ENCODE results near the gene MACROD2. TPM values are rescaled to one million over a fixed set of nuclear protein-coding genes. Genes with fewer than 3 reads are reported as not detected.
"Not testable (repeated sequence)": the region's sequence is repeated elsewhere in the genome, so short reads cannot be mapped to it uniquely, and the experiment has no call there.

MACROD2 gene
- polyA plus RNA-seq, 1 donor (not counting 4 experiments of a cell fraction or from before 2014, with no cell fraction given) = 0.71 TPM

DNA sequence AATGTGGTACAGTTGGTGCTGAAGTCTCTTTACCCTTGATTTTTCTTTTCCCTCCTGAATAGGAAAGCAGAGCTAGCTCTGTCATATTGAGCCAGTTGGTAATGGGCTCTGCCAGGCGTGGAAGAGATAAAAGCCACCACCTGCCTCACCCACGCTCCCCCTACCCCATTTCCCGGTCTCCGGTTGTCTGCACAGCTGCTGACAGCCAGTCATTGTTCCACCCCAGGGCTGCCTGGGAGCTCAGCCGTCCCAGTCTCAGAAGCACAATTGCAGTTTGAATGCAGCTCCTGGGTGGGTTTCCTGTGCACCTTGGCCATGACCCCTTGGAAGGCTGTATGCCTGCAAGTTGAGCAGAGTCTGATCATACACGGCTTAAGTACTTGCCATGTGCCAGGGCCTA lies 1017.2 kb downstream of the MACROD2 start:
- FAIRE-seq = no peak
- dilution Hi-C loops (cut with MboI; ENCODE audit: extremely low pct_ligation_motif_present, low sequenced_read_pairs) = no loop called here
- TF ChIP-seq, protein P1, sequence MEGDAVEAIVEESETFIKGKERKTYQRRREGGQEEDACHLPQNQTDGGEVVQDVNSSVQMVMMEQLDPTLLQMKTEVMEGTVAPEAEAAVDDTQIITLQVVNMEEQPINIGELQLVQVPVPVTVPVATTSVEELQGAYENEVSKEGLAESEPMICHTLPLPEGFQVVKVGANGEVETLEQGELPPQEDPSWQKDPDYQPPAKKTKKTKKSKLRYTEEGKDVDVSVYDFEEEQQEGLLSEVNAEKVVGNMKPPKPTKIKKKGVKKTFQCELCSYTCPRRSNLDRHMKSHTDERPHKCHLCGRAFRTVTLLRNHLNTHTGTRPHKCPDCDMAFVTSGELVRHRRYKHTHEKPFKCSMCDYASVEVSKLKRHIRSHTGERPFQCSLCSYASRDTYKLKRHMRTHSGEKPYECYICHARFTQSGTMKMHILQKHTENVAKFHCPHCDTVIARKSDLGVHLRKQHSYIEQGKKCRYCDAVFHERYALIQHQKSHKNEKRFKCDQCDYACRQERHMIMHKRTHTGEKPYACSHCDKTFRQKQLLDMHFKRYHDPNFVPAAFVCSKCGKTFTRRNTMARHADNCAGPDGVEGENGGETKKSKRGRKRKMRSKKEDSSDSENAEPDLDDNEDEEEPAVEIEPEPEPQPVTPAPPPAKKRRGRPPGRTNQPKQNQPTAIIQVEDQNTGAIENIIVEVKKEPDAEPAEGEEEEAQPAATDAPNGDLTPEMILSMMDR (optimal IDR thresholded peaks at IDR 0.05 in 1 of 3, IDR thresholded peaks at IDR 0.05 in 1 of 3, conservative IDR thresholded peaks at IDR 0.05 in 1 of 3; ENCODE audit: extremely low read depth in 1 of 3, insufficient read depth in 2 of 3, low read length in 3 of 3) = no peak

DNA sequence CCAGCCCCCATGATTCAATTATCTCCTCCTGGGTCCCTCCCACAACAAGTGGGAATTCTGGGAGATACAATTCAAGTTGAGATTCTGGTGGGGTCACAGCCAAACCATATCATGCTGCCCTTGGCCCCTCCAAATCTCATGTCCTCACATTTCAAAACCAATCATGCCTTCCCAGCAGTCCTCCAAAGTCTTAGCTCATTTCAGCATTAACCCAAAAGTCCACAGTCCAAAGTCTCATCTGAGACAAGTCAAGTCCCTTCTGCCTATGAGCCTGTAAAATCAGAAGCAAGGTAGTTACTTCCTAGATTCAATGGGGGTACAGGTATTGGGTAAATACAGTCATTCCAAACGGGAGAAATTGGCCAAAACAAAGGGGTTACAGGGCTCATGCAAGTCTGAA lies 1021.6 kb downstream of the MACROD2 start:
- FAIRE-seq; dilution Hi-C loops (cut with MboI; ENCODE audit: extremely low pct_ligation_motif_present, low sequenced_read_pairs); H2AFZ ChIP-seq (ENCODE audit: control insufficient read depth, low read length): not testable (repeated sequence)

More for the DNA sequence above, 1017.2 kb downstream of the MACROD2 start:
- no peaks in the 10 kb centered on the region for H3K4me1 ChIP-seq (ENCODE audit: control insufficient read depth, extremely low read depth, insufficient read depth, low read length)
- H3K9ac ChIP-seq (ENCODE audit: control insufficient read depth, extremely low read depth, insufficient read depth, low read length) = no peak overlapping the region
- no peak overlapping the region for H2AFZ ChIP-seq (ENCODE audit: control insufficient read depth, low read length)
- DNase-seq (ENCODE audit: low read depth, low spot score) = no peak
- H3K36me3 ChIP-seq (ENCODE audit: control insufficient read depth in 2 of 2, extremely low read depth in 1 of 2, insufficient read depth in 2 of 2, low read length in 2 of 2) = no peaks in the 10 kb centered on the region
- H3K27me3 ChIP-seq (ENCODE audit: control insufficient read depth, extremely low read depth, insufficient read depth, low read length) = no peaks in the 10 kb centered on the region
- no peaks in the 10 kb centered on the region for H3K9me1 ChIP-seq (ENCODE audit: control insufficient read depth, extremely low read depth, insufficient read depth, low read length)
- H3K79me2 ChIP-seq (ENCODE audit: control insufficient read depth, insufficient read depth, low read length) = no peaks in the 10 kb centered on the region
- H4K20me1 ChIP-seq (ENCODE audit: control insufficient read depth, extremely low read depth, insufficient read depth, low read length) = no peaks in the 10 kb centered on the region
- no peak overlapping the region for H3K4me3 ChIP-seq (ENCODE audit: control insufficient read depth in 2 of 3, extremely low read depth in 1 of 3, insufficient read depth in 2 of 3, low read depth in 1 of 3, low read length in 3 of 3)
- no peaks in the 10 kb centered on the region for H3K9me3 ChIP-seq (ENCODE audit: control insufficient read depth, low read depth, low read length)
- no peak overlapping the region for H3K27ac ChIP-seq (ENCODE audit: control insufficient read depth, insufficient read depth, low read length)
- no peak overlapping the region for H3K4me2 ChIP-seq (ENCODE audit: control insufficient read depth, extremely low read depth, insufficient read depth, low read depth, low read length)

GRCh38 chr20:15018966-15019365 lies 1023.6 kb downstream of the MACROD2 start:
- H3K4me1 ChIP-seq (ENCODE audit: control insufficient read depth, extremely low read depth, insufficient read depth, low read length) = no peaks in the 10 kb centered on the region
- FAIRE-seq (no peak), DNase-seq (ENCODE audit: low read depth, low spot score) (no peak)
- TF ChIP-seq, protein P1 (optimal IDR thresholded peaks at IDR 0.05 in 1 of 3, IDR thresholded peaks at IDR 0.05 in 1 of 3, conservative IDR thresholded peaks at IDR 0.05 in 1 of 3; ENCODE audit: extremely low read depth in 1 of 3, insufficient read depth in 2 of 3, low read length in 3 of 3) = no peak
- TF ChIP-seq EZH2 (IDR thresholded peaks at IDR 0.05; ENCODE audit: low read length) = no peak
- dilution Hi-C loops (cut with MboI; ENCODE audit: extremely low pct_ligation_motif_present, low sequenced_read_pairs) = no loop called here
- H2AFZ ChIP-seq (ENCODE audit: control insufficient read depth, low read length) = no peak overlapping the region
- no peaks in the 10 kb centered on the region for H4K20me1 ChIP-seq (ENCODE audit: control insufficient read depth, extremely low read depth, insufficient read depth, low read length)
- H3K27me3 ChIP-seq (ENCODE audit: control insufficient read depth, extremely low read depth, insufficient read depth, low read length) = no peaks in the 10 kb centered on the region
- no peak overlapping the region for H3K27ac ChIP-seq (ENCODE audit: control insufficient read depth, insufficient read depth, low read length)
- H3K9ac ChIP-seq (ENCODE audit: control insufficient read depth, extremely low read depth, insufficient read depth, low read length) = no peak overlapping the region
- no peaks in the 10 kb centered on the region for H3K36me3 ChIP-seq (ENCODE audit: control insufficient read depth in 2 of 2, extremely low read depth in 1 of 2, insufficient read depth in 2 of 2, low read length in 2 of 2)
- no peak overlapping the region for H3K4me3 ChIP-seq (ENCODE audit: control insufficient read depth in 2 of 3, extremely low read depth in 1 of 3, insufficient read depth in 2 of 3, low read depth in 1 of 3, low read length in 3 of 3)
- H3K79me2 ChIP-seq (ENCODE audit: control insufficient read depth, insufficient read depth, low read length) = no peaks in the 10 kb centered on the region
- no peaks in the 10 kb centered on the region for H3K9me3 ChIP-seq (ENCODE audit: control insufficient read depth, low read depth, low read length)
- H3K9me1 ChIP-seq (ENCODE audit: control insufficient read depth, extremely low read depth, insufficient read depth, low read length) = no peaks in the 10 kb centered on the region
- no peak overlapping the region for H3K4me2 ChIP-seq (ENCODE audit: control insufficient read depth, extremely low read depth, insufficient read depth, low read depth, low read length)

More for the DNA sequence above, 1021.6 kb downstream of the MACROD2 start:
- H3K4me1 ChIP-seq (ENCODE audit: control insufficient read depth, extremely low read depth, insufficient read depth, low read length); H4K20me1 ChIP-seq (ENCODE audit: control insufficient read depth, extremely low read depth, insufficient read depth, low read length); H3K9ac ChIP-seq (ENCODE audit: control insufficient read depth, extremely low read depth, insufficient read depth, low read length); DNase-seq (ENCODE audit: low read depth, low spot score); H3K9me3 ChIP-seq (ENCODE audit: control insufficient read depth, low read depth, low read length); H3K27ac ChIP-seq (ENCODE audit: control insufficient read depth, insufficient read depth, low read length); H3K4me3 ChIP-seq (ENCODE audit: control insufficient read depth in 2 of 3, extremely low read depth in 1 of 3, insufficient read depth in 2 of 3, low read depth in 1 of 3, low read length in 3 of 3); H3K36me3 ChIP-seq (ENCODE audit: control insufficient read depth in 2 of 2, extremely low read depth in 1 of 2, insufficient read depth in 2 of 2, low read length in 2 of 2); H3K9me1 ChIP-seq (ENCODE audit: control insufficient read depth, extremely low read depth, insufficient read depth, low read length); H3K27me3 ChIP-seq (ENCODE audit: control insufficient read depth, extremely low read depth, insufficient read depth, low read length); H3K4me2 ChIP-seq (ENCODE audit: control insufficient read depth, extremely low read depth, insufficient read depth, low read depth, low read length); H3K79me2 ChIP-seq (ENCODE audit: control insufficient read depth, insufficient read depth, low read length): not testable (repeated sequence)
